OCI-LY7 (cell line): Measurements from ENCODE around the gene SLC1A6. TPM values are rescaled to one million over a fixed set of nuclear protein-coding genes. Genes with fewer than 3 reads are reported as not detected.

Experiments
- BruUV-seq: library from RNA; stranded (reverse); fragments of 400-500 nt; replicated peaks from 2 replicates; lab custom pipeline; 2021; lab: Mats Ljungman, UMichigan
- CTCF ChIA-PET: fragments of 300-600 bp; sonication (Branson Sonifier 250); formaldehyde crosslinking; loops from one replicate; lab custom pipeline; 2022; ENCODE audit warnings: antibody characterized with exemption; ENCODE audit not compliant: unreplicated experiment; lab: Charles Lee
- POLR2A ChIA-PET: fragments of 300-600 bp; sonication (Branson Sonifier 250); formaldehyde crosslinking; loops from one replicate; lab custom pipeline; 2022; ENCODE audit warnings: antibody characterized with exemption; lab: Charles Lee
- DNase-seq: peaks from one replicate; pipeline ENCODE4 v3.0.0-alpha.2; 2015; ENCODE audit warnings: low spot score
- H2AFZ ChIP-seq: fragments of 200-600 bp; sonication (generic), shearing (Covaris generic); 2 replicates; pipeline ENCODE4 v1.6.1; 2014; ENCODE audit warnings: mild to moderate bottlenecking, antibody characterized with exemption, low read length, moderate library complexity
- H3K27ac ChIP-seq: fragments of 200-600 bp; sonication (generic); 2 replicates; pipeline ENCODE4 v1.5.1; 2014; ENCODE audit warnings: mixed run types, low read depth, mild to moderate bottlenecking, moderate library complexity, low read length, inconsistent platforms; ENCODE audit not compliant: poor library complexity, severe bottlenecking
- H3K36me3 ChIP-seq: fragments of 200-600 bp; sonication (generic); 2 replicates; pipeline ENCODE4 v1.6.1; 2014; ENCODE audit warnings: mild to moderate bottlenecking, antibody characterized with exemption, low read length, moderate library complexity, mixed read lengths; ENCODE audit not compliant: insufficient read depth
- H3K4me1 ChIP-seq: fragments of 200-600 bp; sonication (generic); 2 replicates; pipeline ENCODE4 v1.5.1; 2014; ENCODE audit warnings: mild to moderate bottlenecking, low read length; ENCODE audit not compliant: insufficient read depth, poor library complexity, severe bottlenecking
- H3K4me2 ChIP-seq: fragments of 200-600 bp; sonication (generic); 2 replicates; pipeline ENCODE4 v1.6.1; 2014; ENCODE audit warnings: mild to moderate bottlenecking, low read length
- H3K4me3 ChIP-seq: fragments of 200-600 bp; sonication (generic); 2 replicates; pipeline ENCODE4 v1.5.1; 2014; ENCODE audit warnings: mild to moderate bottlenecking, low read depth, low read length; ENCODE audit not compliant: poor library complexity, severe bottlenecking
- H3K79me2 ChIP-seq: fragments of 200-600 bp; sonication (generic); 2 replicates; pipeline ENCODE4 v1.6.1; 2016; ENCODE audit warnings: low read depth, mild to moderate bottlenecking, low read length, moderate library complexity, mixed read lengths; ENCODE audit not compliant: insufficient read depth
- H3K9me2 ChIP-seq: fragments of 200-600 bp; sonication (generic); 2 replicates; pipeline ENCODE4 v1.6.1; 2016; ENCODE audit warnings: mild to moderate bottlenecking, low read length, mixed read lengths; ENCODE audit not compliant: insufficient read depth
- H3K9me3 ChIP-seq: fragments of 200-600 bp; sonication (generic); 2 replicates; pipeline ENCODE4 v1.6.1; 2014; ENCODE audit warnings: mild to moderate bottlenecking, mixed run types, low read length, mixed read lengths
- H4K20me1 ChIP-seq: fragments of 200-600 bp; sonication (generic); 2 replicates; pipeline ENCODE4 v1.6.1; 2014; ENCODE audit warnings: mild to moderate bottlenecking, antibody characterized with exemption, low read length, moderate library complexity, mixed read lengths; ENCODE audit not compliant: insufficient read depth
- CTCF ChIP-seq: fragments of 200-600 bp; sonication (generic); conservative IDR thresholded peaks from 2 replicates; pipeline ENCODE4 v1.5.1; 2014; ENCODE audit warnings: mild to moderate bottlenecking, antibody characterized with exemption, low read length, moderate library complexity, mixed read lengths
- EZH2phosphoT487 ChIP-seq: fragments of 200-600 bp; sonication (generic); IDR thresholded peaks from 2 replicates; pipeline ENCODE4 v1.6.1; 2018; ENCODE audit warnings: low read depth, borderline replicate concordance, mild to moderate bottlenecking, mixed run types, antibody characterized with exemption, low read length, moderate library complexity, mixed read lengths
- intact Hi-C: fragments of 100-400 bp; cut with micrococcal nuclease; formaldehyde crosslinking; loops from one replicate; pipeline ENCODE4 v1.10.0; 2022; ENCODE audit not compliant: unreplicated experiment
- total RNA-seq, 2 experiments: library from RNA; depleted of rRNA in 1 of 2; stranded (reverse); fragments of >200 nt in 1 of 2; shearing (Covaris generic) in 1 of 2; gene quantifications; 2 replicates each; pipeline ENCODE4 v1.2.3, GENCODE V29; 2014 to 2022

The SLC1A6 gene
- total RNA-seq, 2 experiments from 2014 or later, result not detected

GRCh38 chr19:14978161-14978776 is 1.4 kb downstream of the SLC1A6 start:
- ChIA-PET POLR2A (no interaction called here), CTCF (no interaction called here)
- no peaks in the 10 kb centered on the region for H3K79me2 ChIP-seq

GRCh38 chr19:14977128-14977527 is 2.5 kb downstream of the SLC1A6 start:
- CTCF ChIA-PET, result no interaction called here

More at GRCh38 chr19:14978161-14978776, 1.4 kb downstream of the SLC1A6 start:
- DNase-seq, result no peak
- BruUV-seq, result no TSS peak
- no peaks in the 10 kb centered on the region for H3K36me3 ChIP-seq
- no peak for TF ChIP-seq EZH2phosphoT487
- no peak for TF ChIP-seq CTCF
- H2AFZ ChIP-seq, result no peak overlapping the region
- H3K9me2 ChIP-seq, result no peaks in the 10 kb centered on the region
- no peak overlapping the region for H3K4me2 ChIP-seq
- no peak overlapping the region for H3K27ac ChIP-seq
- H3K4me3 ChIP-seq, result no peak overlapping the region
- intact Hi-C loops, result no loop called here
- H3K9me3 ChIP-seq, result no peaks in the 10 kb centered on the region
- H4K20me1 ChIP-seq, result no peaks in the 10 kb centered on the region
- H3K4me1 ChIP-seq, result no peaks in the 10 kb centered on the region

More at GRCh38 chr19:14977128-14977527, 2.5 kb downstream of the SLC1A6 start:
- no peak overlapping the region for H3K4me3 ChIP-seq
- no peak overlapping the region for H3K27ac ChIP-seq
- no peak overlapping the region for H2AFZ ChIP-seq
- TF ChIP-seq CTCF, result no peak
- TF ChIP-seq EZH2phosphoT487, result no peak
- no peaks in the 10 kb centered on the region for H3K79me2 ChIP-seq
- POLR2A ChIA-PET, result no interaction called here
- H3K9me2 ChIP-seq, result no peaks in the 10 kb centered on the region
- H3K4me1 ChIP-seq, result no peaks in the 10 kb centered on the region
- H3K9me3 ChIP-seq, result no peaks in the 10 kb centered on the region
- no peaks in the 10 kb centered on the region for H3K36me3 ChIP-seq
- DNase-seq, result no peak
- no TSS peak for BruUV-seq
- no peak overlapping the region for H3K4me2 ChIP-seq
- H4K20me1 ChIP-seq, result no peaks in the 10 kb centered on the region
- intact Hi-C loops, result no loop called here
